ENCODE data around the gene FRMD6. TPM values are rescaled to one million over a fixed set of nuclear protein-coding genes. Genes with fewer than 3 reads are reported as not detected.

FRMD6 gene
- total and polyA plus RNA-seq, 10 of the 15 experiments (the other 5 are each of a cell fraction or from before 2014, with no cell fraction given), result 0.86 to 7.8 (median 3.3) TPM

GRCh38 chr14:51653775-51654532, 2.2 kb downstream of the FRMD6 start:
- TSS peak; percentile 54 for BruUV-seq (replicated peaks)
- no peak overlapping the region for H2AFZ ChIP-seq (ENCODE audit: control insufficient read depth, low read depth, low read length)
- RAD21 ChIA-PET (ENCODE audit: unreplicated experiment), result no interaction called here
- peaks cover 3 to 10% of the 10 kb centered on the region in 2 experiments; a peak in 3 of 4 replicates for H3K27me3 ChIP-seq (replicated peaks in 1 of 2; ENCODE audit: control insufficient read depth in 2 of 2, insufficient read depth in 2 of 2, low read length in 1 of 2)
- no peak overlapping the region for H3K9ac ChIP-seq (ENCODE audit: control insufficient read depth, insufficient read depth, low read length)
- H3K9me3 ChIP-seq (replicated peaks; ENCODE audit: control insufficient read depth, insufficient read depth, low read length), result no peaks in the 10 kb centered on the region
- no peaks in the 10 kb centered on the region for H3K79me2 ChIP-seq (ENCODE audit: control insufficient read depth, insufficient read depth, low read length)
- no peak overlapping the region for H3K4me2 ChIP-seq (ENCODE audit: control insufficient read depth, insufficient read depth)
- intact Hi-C loops (cut with micrococcal nuclease; ENCODE audit: unreplicated experiment), result loop anchor here (2.0 to 10.0 kb wide), 5 partner anchors 97 to 372 kb away; partner anchors contain the start of gene RTRAF
- no peaks in the 10 kb centered on the region for H4K20me1 ChIP-seq (ENCODE audit: control insufficient read depth, insufficient read depth)
- POLR2A ChIA-PET, result no interaction called here
- SMC1A ChIA-PET (ENCODE audit: uncharacterized antibody, unreplicated experiment), result interaction anchor here (0.6 kb wide), 1 partner anchor 79 kb away, joined by 5 read pairs; no protein-coding TSS in a partner anchor
- 89% methylated on average over 4 of the region's 4 CpGs for WGBS (ENCODE audit: insufficient coverage, insufficient replicate concordance, low lambda C conversion rate, missing lambda C conversion rate)
- DNase-seq (ENCODE audit: low read depth, low spot score) (no peak), FAIRE-seq (no peak), ATAC-seq (no peak)
- H3K4me3 ChIP-seq, result no peak overlapping the region
- in situ Hi-C loops (cut with MboI), result no loop called here
- no peak overlapping the region for H3K27ac ChIP-seq (ENCODE audit: control insufficient read depth, insufficient read depth)
- CTCF ChIA-PET, result interaction anchor here (0.7 kb wide), 2 partner anchors 9 to 138 kb away, joined by 3 read pairs; no protein-coding TSS in a partner anchor
- H3K36me3 ChIP-seq (ENCODE audit: control insufficient read depth in 2 of 2, insufficient read depth in 2 of 2, low read length in 1 of 2), result no peaks in the 10 kb centered on the region
- no peaks in the 10 kb centered on the region for H3K4me1 ChIP-seq (ENCODE audit: control insufficient read depth, insufficient read depth, low read length)
- no peak for TF ChIP-seq RFX5 (IDR thresholded peaks at IDR 0.05; ENCODE audit: low read depth, low read length)
- TF ChIP-seq DPF2 (IDR thresholded peaks at IDR 0.05), result no peak
- TF ChIP-seq, protein P1, sequence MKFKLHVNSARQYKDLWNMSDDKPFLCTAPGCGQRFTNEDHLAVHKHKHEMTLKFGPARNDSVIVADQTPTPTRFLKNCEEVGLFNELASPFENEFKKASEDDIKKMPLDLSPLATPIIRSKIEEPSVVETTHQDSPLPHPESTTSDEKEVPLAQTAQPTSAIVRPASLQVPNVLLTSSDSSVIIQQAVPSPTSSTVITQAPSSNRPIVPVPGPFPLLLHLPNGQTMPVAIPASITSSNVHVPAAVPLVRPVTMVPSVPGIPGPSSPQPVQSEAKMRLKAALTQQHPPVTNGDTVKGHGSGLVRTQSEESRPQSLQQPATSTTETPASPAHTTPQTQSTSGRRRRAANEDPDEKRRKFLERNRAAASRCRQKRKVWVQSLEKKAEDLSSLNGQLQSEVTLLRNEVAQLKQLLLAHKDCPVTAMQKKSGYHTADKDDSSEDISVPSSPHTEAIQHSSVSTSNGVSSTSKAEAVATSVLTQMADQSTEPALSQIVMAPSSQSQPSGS (IDR thresholded peaks at IDR 0.05; ENCODE audit: low read length), result no peak
- TF ChIP-seq, protein P2, sequence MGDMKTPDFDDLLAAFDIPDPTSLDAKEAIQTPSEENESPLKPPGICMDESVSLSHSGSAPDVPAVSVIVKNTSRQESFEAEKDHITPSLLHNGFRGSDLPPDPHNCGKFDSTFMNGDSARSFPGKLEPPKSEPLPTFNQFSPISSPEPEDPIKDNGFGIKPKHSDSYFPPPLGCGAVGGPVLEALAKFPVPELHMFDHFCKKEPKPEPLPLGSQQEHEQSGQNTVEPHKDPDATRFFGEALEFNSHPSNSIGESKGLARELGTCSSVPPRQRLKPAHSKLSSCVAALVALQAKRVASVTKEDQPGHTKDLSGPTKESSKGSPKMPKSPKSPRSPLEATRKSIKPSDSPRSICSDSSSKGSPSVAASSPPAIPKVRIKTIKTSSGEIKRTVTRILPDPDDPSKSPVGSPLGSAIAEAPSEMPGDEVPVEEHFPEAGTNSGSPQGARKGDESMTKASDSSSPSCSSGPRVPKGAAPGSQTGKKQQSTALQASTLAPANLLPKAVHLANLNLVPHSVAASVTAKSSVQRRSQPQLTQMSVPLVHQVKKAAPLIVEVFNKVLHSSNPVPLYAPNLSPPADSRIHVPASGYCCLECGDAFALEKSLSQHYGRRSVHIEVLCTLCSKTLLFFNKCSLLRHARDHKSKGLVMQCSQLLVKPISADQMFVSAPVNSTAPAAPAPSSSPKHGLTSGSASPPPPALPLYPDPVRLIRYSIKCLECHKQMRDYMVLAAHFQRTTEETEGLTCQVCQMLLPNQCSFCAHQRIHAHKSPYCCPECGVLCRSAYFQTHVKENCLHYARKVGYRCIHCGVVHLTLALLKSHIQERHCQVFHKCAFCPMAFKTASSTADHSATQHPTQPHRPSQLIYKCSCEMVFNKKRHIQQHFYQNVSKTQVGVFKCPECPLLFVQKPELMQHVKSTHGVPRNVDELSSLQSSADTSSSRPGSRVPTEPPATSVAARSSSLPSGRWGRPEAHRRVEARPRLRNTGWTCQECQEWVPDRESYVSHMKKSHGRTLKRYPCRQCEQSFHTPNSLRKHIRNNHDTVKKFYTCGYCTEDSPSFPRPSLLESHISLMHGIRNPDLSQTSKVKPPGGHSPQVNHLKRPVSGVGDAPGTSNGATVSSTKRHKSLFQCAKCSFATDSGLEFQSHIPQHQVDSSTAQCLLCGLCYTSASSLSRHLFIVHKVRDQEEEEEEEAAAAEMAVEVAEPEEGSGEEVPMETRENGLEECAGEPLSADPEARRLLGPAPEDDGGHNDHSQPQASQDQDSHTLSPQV (IDR thresholded peaks at IDR 0.05), result no peak
- no peak for TF ChIP-seq NRF1 (conservative IDR thresholded peaks at IDR 0.05; ENCODE audit: low read depth, low read length)
- TF ChIP-seq, protein P3, sequence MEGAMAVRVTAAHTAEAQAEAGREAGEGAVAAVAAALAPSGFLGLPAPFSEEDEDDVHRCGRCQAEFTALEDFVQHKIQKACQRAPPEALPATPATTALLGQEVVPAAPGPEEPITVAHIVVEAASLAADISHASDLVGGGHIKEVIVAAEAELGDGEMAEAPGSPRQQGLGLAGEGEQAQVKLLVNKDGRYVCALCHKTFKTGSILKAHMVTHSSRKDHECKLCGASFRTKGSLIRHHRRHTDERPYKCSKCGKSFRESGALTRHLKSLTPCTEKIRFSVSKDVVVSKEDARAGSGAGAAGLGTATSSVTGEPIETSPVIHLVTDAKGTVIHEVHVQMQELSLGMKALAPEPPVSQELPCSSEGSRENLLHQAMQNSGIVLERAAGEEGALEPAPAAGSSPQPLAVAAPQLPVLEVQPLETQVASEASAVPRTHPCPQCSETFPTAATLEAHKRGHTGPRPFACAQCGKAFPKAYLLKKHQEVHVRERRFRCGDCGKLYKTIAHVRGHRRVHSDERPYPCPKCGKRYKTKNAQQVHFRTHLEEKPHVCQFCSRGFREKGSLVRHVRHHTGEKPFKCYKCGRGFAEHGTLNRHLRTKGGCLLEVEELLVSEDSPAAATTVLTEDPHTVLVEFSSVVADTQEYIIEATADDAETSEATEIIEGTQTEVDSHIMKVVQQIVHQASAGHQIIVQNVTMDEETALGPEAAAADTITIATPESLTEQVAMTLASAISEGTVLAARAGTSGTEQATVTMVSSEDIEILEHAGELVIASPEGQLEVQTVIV (IDR thresholded peaks at IDR 0.05; ENCODE audit: borderline replicate concordance, partially characterized antibody), result no peak
- TF ChIP-seq, protein P4, sequence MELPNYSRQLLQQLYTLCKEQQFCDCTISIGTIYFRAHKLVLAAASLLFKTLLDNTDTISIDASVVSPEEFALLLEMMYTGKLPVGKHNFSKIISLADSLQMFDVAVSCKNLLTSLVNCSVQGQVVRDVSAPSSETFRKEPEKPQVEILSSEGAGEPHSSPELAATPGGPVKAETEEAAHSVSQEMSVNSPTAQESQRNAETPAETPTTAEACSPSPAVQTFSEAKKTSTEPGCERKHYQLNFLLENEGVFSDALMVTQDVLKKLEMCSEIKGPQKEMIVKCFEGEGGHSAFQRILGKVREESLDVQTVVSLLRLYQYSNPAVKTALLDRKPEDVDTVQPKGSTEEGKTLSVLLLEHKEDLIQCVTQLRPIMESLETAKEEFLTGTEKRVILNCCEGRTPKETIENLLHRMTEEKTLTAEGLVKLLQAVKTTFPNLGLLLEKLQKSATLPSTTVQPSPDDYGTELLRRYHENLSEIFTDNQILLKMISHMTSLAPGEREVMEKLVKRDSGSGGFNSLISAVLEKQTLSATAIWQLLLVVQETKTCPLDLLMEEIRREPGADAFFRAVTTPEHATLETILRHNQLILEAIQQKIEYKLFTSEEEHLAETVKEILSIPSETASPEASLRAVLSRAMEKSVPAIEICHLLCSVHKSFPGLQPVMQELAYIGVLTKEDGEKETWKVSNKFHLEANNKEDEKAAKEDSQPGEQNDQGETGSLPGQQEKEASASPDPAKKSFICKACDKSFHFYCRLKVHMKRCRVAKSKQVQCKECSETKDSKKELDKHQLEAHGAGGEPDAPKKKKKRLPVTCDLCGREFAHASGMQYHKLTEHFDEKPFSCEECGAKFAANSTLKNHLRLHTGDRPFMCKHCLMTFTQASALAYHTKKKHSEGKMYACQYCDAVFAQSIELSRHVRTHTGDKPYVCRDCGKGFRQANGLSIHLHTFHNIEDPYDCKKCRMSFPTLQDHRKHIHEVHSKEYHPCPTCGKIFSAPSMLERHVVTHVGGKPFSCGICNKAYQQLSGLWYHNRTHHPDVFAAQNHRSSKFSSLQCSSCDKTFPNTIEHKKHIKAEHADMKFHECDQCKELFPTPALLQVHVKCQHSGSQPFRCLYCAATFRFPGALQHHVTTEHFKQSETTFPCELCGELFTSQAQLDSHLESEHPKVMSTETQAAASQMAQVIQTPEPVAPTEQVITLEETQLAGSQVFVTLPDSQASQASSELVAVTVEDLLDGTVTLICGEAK (IDR thresholded peaks at IDR 0.05; ENCODE audit: borderline replicate concordance), result no peak
- no peak for TF ChIP-seq GATAD2B (conservative IDR thresholded peaks at IDR 0.05; ENCODE audit: low read depth)
- TF ChIP-seq ASH2L (IDR thresholded peaks at IDR 0.05; ENCODE audit: borderline replicate concordance, low read depth), result no peak
